Ureter (tissue), 1 donor: Measurements from ENCODE around the gene CD14. TPM values are rescaled to one million over a fixed set of nuclear protein-coding genes. Genes with fewer than 3 reads are reported as not detected.
"Not testable (repeated sequence)": the region's sequence is repeated elsewhere in the genome, so short reads cannot be mapped to it uniquely, and the experiment has no call there.

Experiments
- DNase-seq: peaks from one replicate; pipeline ENCODE4 v3.0.0-alpha.2; 2020; ENCODE audit warnings: low spot score
- total RNA-seq: library from RNA; stranded (reverse); gene quantifications from one replicate; pipeline ENCODE4 v1.2.4, GENCODE V29; 2023
- donor health status: DM: yes; HTN: yes; CAD: no.

The CD14 gene
- total RNA-seq, 1 donor from 2014 or later, result 17.3 TPM

- no peak for DNase-seq
Observed at GRCh38 chr5:140596321-140596741, 36.6 kb downstream of the CD14 start.

GRCh38 chr5:140595538-140596300 is 37.3 kb downstream of the CD14 start:
- no peak for DNase-seq

- no peak for DNase-seq
Observed at GRCh38 chr5:140594169-140594568, 38.8 kb downstream of the CD14 start.

GRCh38 chr5:140593070-140593469 is 39.9 kb downstream of the CD14 start:
- DNase-seq, result not testable (repeated sequence)

GRCh38 chr5:140591747-140592372 is 41.1 kb downstream of the CD14 start:
- DNase-seq, result no peak

- DNase-seq, result no peak
Observed at GRCh38 chr5:140590861-140591260, 42.1 kb downstream of the CD14 start.

GRCh38 chr5:140588311-140589070 is 44.5 kb downstream of the CD14 start:
- DNase-seq, result no peak

- no peak for DNase-seq
Observed at GRCh38 chr5:140587495-140587894, 45.5 kb downstream of the CD14 start.

Other genes with a start within 250 kb of the CD14 start
- gene ANKHD1, start 231.3 kb downstream of the CD14 start, total RNA-seq, result 201 TPM
- gene EIF4EBP3, start 85.5 kb downstream of the CD14 start, total RNA-seq, result 25.9 TPM
- 37.8 TPM for gene SRA1, start 75.7 kb downstream of the CD14 start, total RNA-seq
- gene APBB3, start 68.6 kb downstream of the CD14 start, total RNA-seq, result 31.9 TPM
- gene SLC35A4, start 68.3 kb downstream of the CD14 start, total RNA-seq, result 71.8 TPM
- gene TMCO6, start 6.3 kb upstream of the CD14 start, total RNA-seq, result 24.1 TPM
- gene NDUFA2, start 14.5 kb upstream of the CD14 start, total RNA-seq, result 48.1 TPM
- gene IK, start 14.7 kb upstream of the CD14 start, total RNA-seq, result 78.8 TPM
- gene WDR55, start 31.7 kb upstream of the CD14 start, total RNA-seq, result 26.3 TPM
- 2.7 TPM for gene DND1, start 40.4 kb upstream of the CD14 start, total RNA-seq
- 57.0 TPM for gene HARS1, start 58.2 kb upstream of the CD14 start, total RNA-seq
- 34.0 TPM for gene HARS2, start 58.3 kb upstream of the CD14 start, total RNA-seq
- 58.5 TPM for gene ZMAT2, start 67.3 kb upstream of the CD14 start, total RNA-seq
- not detected for gene PCDHA1, start 153.0 kb upstream of the CD14 start, total RNA-seq
- not detected for gene PCDHA2, start 161.7 kb upstream of the CD14 start, total RNA-seq
- 0.31 TPM for gene PCDHA3, start 167.9 kb upstream of the CD14 start, total RNA-seq
- 1.5 TPM for gene PCDHA4, start 173.9 kb upstream of the CD14 start, total RNA-seq
- 0.49 TPM for gene PCDHA5, start 188.4 kb upstream of the CD14 start, total RNA-seq
- 0.96 TPM for gene PCDHA6, start 194.8 kb upstream of the CD14 start, total RNA-seq
- 1.1 TPM for gene PCDHA7, start 201.1 kb upstream of the CD14 start, total RNA-seq
- gene PCDHA8, start 208.0 kb upstream of the CD14 start, total RNA-seq, result not detected
- gene PCDHA9, start 215.2 kb upstream of the CD14 start, total RNA-seq, result 0.34 TPM
- 1.5 TPM for gene PCDHA10, start 222.7 kb upstream of the CD14 start, total RNA-seq
- 0.57 TPM for gene PCDHA11, start 235.8 kb upstream of the CD14 start, total RNA-seq
- 0.89 TPM for gene PCDHA12, start 242.1 kb upstream of the CD14 start, total RNA-seq
- gene PCDHA13, start 248.9 kb upstream of the CD14 start, total RNA-seq, result 0.42 TPM